Caco-2 (cell line): Measurements from ENCODE around the gene DPP4. TPM values are rescaled to one million over a fixed set of nuclear protein-coding genes. Genes with fewer than 3 reads are reported as not detected.

Experiments used
- BruUV-seq: library from RNA; stranded (reverse); fragments of 400-500 nt; replicated peaks from 2 replicates; lab custom pipeline; 2021; lab: Mats Ljungman, UMichigan
- CTCF ChIA-PET: fragments of 300-600 bp; sonication (Branson Sonifier 250); formaldehyde crosslinking; loops from one replicate; lab custom pipeline; 2022; ENCODE audit warnings: antibody characterized with exemption; lab: Charles Lee
- POLR2A ChIA-PET: fragments of 300-600 bp; sonication (Branson Sonifier 250); formaldehyde crosslinking; loops from one replicate; lab custom pipeline; 2022; ENCODE audit warnings: antibody characterized with exemption; lab: Charles Lee
- DNase-seq, 2 experiments: peaks; one replicate each; pipeline versions ENCODE4 v3.0.0 to v3.0.0-alpha.2; 2020 to 2022
- H3K27me3 ChIP-seq: replicated peaks from 2 replicates; pipeline ENCODE4 v1.6.0; 2011; ENCODE audit warnings: low read length; ENCODE audit not compliant: control insufficient read depth, insufficient read depth
- H3K36me3 ChIP-seq: 2 replicates; pipeline ENCODE4 v1.5.1; 2011; ENCODE audit warnings: low read length; ENCODE audit not compliant: control insufficient read depth, insufficient read depth
- H3K4me1 ChIP-seq: fragments of 250-450 bp; sonication (Bioruptor Pico); 2 replicates; pipeline ENCODE4 v1.5.1; 2020; ENCODE audit warnings: mild to moderate bottlenecking
- H3K4me3 ChIP-seq: 2 replicates; pipeline ENCODE4 v1.5.1; 2011; ENCODE audit warnings: low read depth, mild to moderate bottlenecking, control low read depth, low read length
- H3K9me3 ChIP-seq: fragments of 250-450 bp; sonication (Bioruptor Pico); 2 replicates; pipeline ENCODE4 v1.5.1; 2020; ENCODE audit warnings: mild to moderate bottlenecking, moderate library complexity
- H3K27ac Mint-ChIP-seq: one replicate; pipeline ENCODE4 v1.8.0; 2022; ENCODE audit warnings: mixed read lengths; ENCODE audit not compliant: unreplicated experiment
- H3K27me3 Mint-ChIP-seq: one replicate; pipeline ENCODE4 v1.8.0; 2022; ENCODE audit warnings: mixed read lengths; ENCODE audit not compliant: insufficient read depth, unreplicated experiment
- H3K36me3 Mint-ChIP-seq: one replicate; pipeline ENCODE4 v1.8.0; 2022; ENCODE audit warnings: mild to moderate bottlenecking, mixed read lengths; ENCODE audit not compliant: insufficient read depth, unreplicated experiment
- H3K4me1 Mint-ChIP-seq: one replicate; pipeline ENCODE4 v1.8.0; 2022; ENCODE audit warnings: low read depth, mixed read lengths; ENCODE audit not compliant: unreplicated experiment
- H3K4me3 Mint-ChIP-seq: one replicate; pipeline ENCODE4 v1.8.0; 2022; ENCODE audit warnings: mild to moderate bottlenecking, moderate library complexity, mixed read lengths; ENCODE audit not compliant: unreplicated experiment
- H3K9me3 Mint-ChIP-seq: one replicate; pipeline ENCODE4 v1.8.0; 2022; ENCODE audit warnings: mixed read lengths; ENCODE audit not compliant: unreplicated experiment
- intact Hi-C: fragments of 100-400 bp; cut with micrococcal nuclease; formaldehyde crosslinking; loops from one replicate; pipeline ENCODE4 v1.10.0; 2022; ENCODE audit not compliant: unreplicated experiment
- total RNA-seq: library from RNA; stranded (reverse); gene quantifications from 2 replicates; pipeline ENCODE4 v1.2.3, GENCODE V29; 2022
- TF ChIP-seq, protein P1 (sequence below), 2 experiments: fragments of 200-600 bp in 1 of 2; IDR thresholded peaks; 1 replicate in 1 of 2; 2 replicates in 1 of 2; pipeline versions ENCODE4 v1.5.1 to v1.8.0; 2011 to 2022; ENCODE audit warnings: antibody characterized with exemption in 1 of 2, control low read depth in 1 of 2, inconsistent platforms in 1 of 2, low read depth in 1 of 2, low read length in 1 of 2, mild to moderate bottlenecking in 1 of 2, moderate library complexity in 1 of 2; ENCODE audit not compliant: insufficient read depth in 1 of 2, severe bottlenecking in 1 of 2, unreplicated experiment in 1 of 2

DPP4 gene
- total RNA-seq, 1 experiment from 2014 or later = 190 TPM

DNA sequence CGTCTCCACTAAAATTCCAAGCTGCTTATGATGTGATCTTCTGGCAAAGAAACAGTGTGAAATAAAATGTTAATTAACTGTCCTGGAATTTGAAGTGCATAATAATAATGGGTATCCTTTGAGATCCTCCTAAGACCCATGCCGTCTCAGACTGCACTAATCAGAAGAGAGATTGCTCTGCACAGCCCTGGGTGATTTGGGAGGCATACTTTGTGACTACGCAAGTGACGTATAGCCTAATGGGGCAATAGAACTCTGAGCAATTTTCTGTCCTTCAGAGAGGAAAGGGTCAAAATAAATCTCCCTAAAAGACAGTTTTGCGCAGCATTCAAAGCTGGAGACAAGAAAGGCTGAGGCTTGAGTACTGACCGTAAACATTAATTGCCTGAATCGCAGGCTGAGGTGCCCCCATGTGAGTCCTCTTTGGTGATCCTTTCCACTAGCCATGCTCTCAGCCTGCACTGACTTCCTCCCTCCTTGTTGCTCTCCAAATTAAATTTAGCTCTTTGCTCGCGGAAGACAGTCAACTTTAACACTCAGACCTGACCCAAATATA lies 76.0 kb downstream of the DPP4 start:
- BruUV-seq = no TSS peak
- CTCF ChIA-PET = no interaction called here

DNA sequence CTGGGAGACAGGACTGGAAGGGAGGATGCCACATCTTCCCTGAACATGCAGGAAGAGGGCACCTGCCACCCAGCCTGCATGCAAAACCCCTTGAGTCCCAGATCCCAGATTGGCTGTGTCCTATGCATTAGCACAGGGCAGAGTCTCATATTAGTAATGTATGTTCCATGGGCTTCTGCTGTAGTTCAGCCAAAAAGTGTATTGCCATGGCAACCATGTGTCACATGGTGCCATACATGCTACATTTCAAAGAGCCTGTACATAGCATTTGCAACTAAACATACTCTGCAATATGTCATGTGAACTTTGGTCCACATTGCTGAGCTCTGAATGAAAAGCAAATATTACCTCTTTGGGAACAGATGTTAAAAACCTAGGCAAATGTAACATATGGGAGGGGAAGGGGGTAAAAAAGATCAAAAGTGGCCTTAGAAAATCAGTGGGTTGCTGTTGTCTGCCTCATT lies 78.4 kb downstream of the DPP4 start:
- Mint-ChIP-seq H3K9me3 (no peaks in the 10 kb centered on the region), H3K36me3 (peaks cover 60% of the 10 kb centered on the region), H3K27me3 (no peaks in the 10 kb centered on the region), H3K27ac (no peak overlapping the region), H3K4me3 (no peak overlapping the region), H3K4me1 (peaks cover 16% of the 10 kb centered on the region)
- Histone ChIP-seq H3K36me3 (peaks cover 4% of the 10 kb centered on the region), H3K4me3 (no peak overlapping the region), H3K4me1 (peaks cover 12% of the 10 kb centered on the region), H3K27me3 (no peaks in the 10 kb centered on the region), H3K9me3 (no peaks in the 10 kb centered on the region)
- ChIA-PET CTCF (interaction anchor here (0.7 kb wide), 1 partner anchor 130 kb away, joined by 3 read pairs; no protein-coding TSS in a partner anchor), POLR2A (interaction anchor here (0.7 kb wide), 1 partner anchor 49 kb away, joined by 3 read pairs; no protein-coding TSS in a partner anchor)
- TF ChIP-seq, protein P1, sequence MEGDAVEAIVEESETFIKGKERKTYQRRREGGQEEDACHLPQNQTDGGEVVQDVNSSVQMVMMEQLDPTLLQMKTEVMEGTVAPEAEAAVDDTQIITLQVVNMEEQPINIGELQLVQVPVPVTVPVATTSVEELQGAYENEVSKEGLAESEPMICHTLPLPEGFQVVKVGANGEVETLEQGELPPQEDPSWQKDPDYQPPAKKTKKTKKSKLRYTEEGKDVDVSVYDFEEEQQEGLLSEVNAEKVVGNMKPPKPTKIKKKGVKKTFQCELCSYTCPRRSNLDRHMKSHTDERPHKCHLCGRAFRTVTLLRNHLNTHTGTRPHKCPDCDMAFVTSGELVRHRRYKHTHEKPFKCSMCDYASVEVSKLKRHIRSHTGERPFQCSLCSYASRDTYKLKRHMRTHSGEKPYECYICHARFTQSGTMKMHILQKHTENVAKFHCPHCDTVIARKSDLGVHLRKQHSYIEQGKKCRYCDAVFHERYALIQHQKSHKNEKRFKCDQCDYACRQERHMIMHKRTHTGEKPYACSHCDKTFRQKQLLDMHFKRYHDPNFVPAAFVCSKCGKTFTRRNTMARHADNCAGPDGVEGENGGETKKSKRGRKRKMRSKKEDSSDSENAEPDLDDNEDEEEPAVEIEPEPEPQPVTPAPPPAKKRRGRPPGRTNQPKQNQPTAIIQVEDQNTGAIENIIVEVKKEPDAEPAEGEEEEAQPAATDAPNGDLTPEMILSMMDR (IDR thresholded peaks at IDR 0.05; ENCODE audit: insufficient read depth in 1 of 2, low read depth in 1 of 2, low read length in 1 of 2, severe bottlenecking in 1 of 2, unreplicated experiment in 1 of 2) = no peak
- intact Hi-C loops = no loop called here
- no TSS peak for BruUV-seq
- DNase-seq = peak in 1 of 2 experiments; percentile 23

More for the DNA sequence above, 76.0 kb downstream of the DPP4 start:
- H3K4me3 ChIP-seq = no peak overlapping the region
- Mint-ChIP-seq H3K27ac (no peak overlapping the region), H3K36me3 (peaks cover 63% of the 10 kb centered on the region), H3K4me3 (no peak overlapping the region), H3K27me3 (no peaks in the 10 kb centered on the region), H3K4me1 (peaks cover 16% of the 10 kb centered on the region), H3K9me3 (no peaks in the 10 kb centered on the region)
- H3K36me3 ChIP-seq = peaks cover 4% of the 10 kb centered on the region
- peaks cover 12% of the 10 kb centered on the region for H3K4me1 ChIP-seq
- POLR2A ChIA-PET = no interaction called here
- intact Hi-C loops = no loop called here
- H3K27me3 ChIP-seq = no peaks in the 10 kb centered on the region
- no peak for DNase-seq
- no peaks in the 10 kb centered on the region for H3K9me3 ChIP-seq
- TF ChIP-seq, protein P1 (IDR thresholded peaks at IDR 0.05; ENCODE audit: insufficient read depth in 1 of 2, low read depth in 1 of 2, low read length in 1 of 2, severe bottlenecking in 1 of 2, unreplicated experiment in 1 of 2) = no peak

DNA sequence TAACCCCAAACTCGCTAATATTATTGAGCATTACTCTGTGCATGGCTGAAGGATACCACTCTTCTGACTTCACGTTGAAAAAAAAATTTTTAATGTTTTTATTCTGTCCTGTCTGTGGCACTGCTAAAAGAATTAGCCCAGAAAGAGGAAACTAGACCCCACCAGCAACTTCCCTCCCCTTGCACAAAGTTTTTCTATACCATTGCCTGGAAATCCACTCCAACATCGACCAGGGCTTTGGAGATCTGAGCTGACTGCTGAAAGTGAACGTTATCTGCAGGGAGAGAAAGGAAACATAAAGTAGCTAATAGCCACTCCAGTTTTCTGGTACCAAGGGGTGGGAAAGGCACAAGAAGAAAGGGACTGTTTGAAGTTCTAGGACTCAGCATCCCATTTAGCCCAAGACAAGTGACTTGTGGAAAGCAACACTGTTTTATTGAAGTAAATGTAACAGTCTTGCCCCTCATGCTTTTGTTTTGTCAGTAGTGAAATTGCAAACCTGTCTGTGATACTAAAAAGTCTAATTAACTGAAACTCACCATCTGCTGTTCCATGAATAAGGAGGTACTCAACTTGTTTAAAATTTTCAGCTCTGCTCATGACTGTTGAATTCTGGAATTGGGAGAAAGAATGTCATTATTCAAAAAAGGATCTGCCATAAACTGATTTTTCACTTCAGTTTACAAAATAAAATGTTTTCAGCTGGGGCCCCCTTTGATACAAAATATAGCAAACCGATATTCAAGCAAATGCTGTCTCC lies 79.1 kb downstream of the DPP4 start:
- TF ChIP-seq, protein P1 (IDR thresholded peaks at IDR 0.05; ENCODE audit: insufficient read depth in 1 of 2, low read depth in 1 of 2, low read length in 1 of 2, severe bottlenecking in 1 of 2, unreplicated experiment in 1 of 2) = no peak
- no TSS peak for BruUV-seq
- POLR2A ChIA-PET = interaction anchor here (0.7 kb wide), 1 partner anchor 48 kb away, joined by 3 read pairs; no protein-coding TSS in a partner anchor
- Histone ChIP-seq H3K4me1 (peaks cover 12% of the 10 kb centered on the region), H3K9me3 (no peaks in the 10 kb centered on the region), H3K36me3 (peaks cover 3% of the 10 kb centered on the region), H3K4me3 (no peak overlapping the region), H3K27me3 (no peaks in the 10 kb centered on the region)
- Mint-ChIP-seq H3K4me3 (no peak overlapping the region), H3K27me3 (no peaks in the 10 kb centered on the region), H3K27ac (no peak overlapping the region), H3K9me3 (no peaks in the 10 kb centered on the region), H3K36me3 (peaks cover 56% of the 10 kb centered on the region), H3K4me1 (peaks cover 16% of the 10 kb centered on the region)
- no peak for DNase-seq
- CTCF ChIA-PET = no interaction called here
- intact Hi-C loops = no loop called here
